NAMALWA (cell line): ENCODE data around the gene USHBP1.
"Not testable (repeated sequence)": the region's sequence is repeated elsewhere in the genome, so short reads cannot be mapped to it uniquely, and the experiment has no call there.

Experiments used
- DNase-seq: peaks from one replicate; pipeline ENCODE4 v3.0.0-alpha.2; 2015; ENCODE audit warnings: low spot score

Gene USHBP1

GRCh38 chr19:17294051-17294891 lies 29.7 kb upstream of the USHBP1 start:
- peak; percentile 80 for DNase-seq

- DNase-seq = no peak
Measured at GRCh38 chr19:17293605-17294004, 29.1 kb upstream of the USHBP1 start.

GRCh38 chr19:17292301-17293074 lies 27.9 kb upstream of the USHBP1 start:
- peak; percentile 95 for DNase-seq

GRCh38 chr19:17289489-17289888 lies 24.9 kb upstream of the USHBP1 start:
- DNase-seq = peak; percentile 78

- DNase-seq = no peak
Measured at GRCh38 chr19:17286752-17287151, 22.2 kb upstream of the USHBP1 start.

GRCh38 chr19:17286263-17286662 lies 21.7 kb upstream of the USHBP1 start:
- DNase-seq = no peak

- no peak for DNase-seq
Measured at GRCh38 chr19:17285415-17286135, 21.0 kb upstream of the USHBP1 start.

- no peak for DNase-seq
Measured at GRCh38 chr19:17283504-17283996, 19.0 kb upstream of the USHBP1 start.

- peak; percentile 93 for DNase-seq
Measured at GRCh38 chr19:17282488-17283125, 18.1 kb upstream of the USHBP1 start.

- peak; percentile 90 for DNase-seq
Measured at GRCh38 chr19:17281391-17282304, 17.1 kb upstream of the USHBP1 start, which contains the start of gene ANKLE1. ANKLE1 (plus strand) TSS chr19:17281901; CDS start chr19:17281921, 20 bp downstream.

GRCh38 chr19:17279436-17279835 lies 14.9 kb upstream of the USHBP1 start:
- DNase-seq = no peak

GRCh38 chr19:17275441-17276175 lies 11.1 kb upstream of the USHBP1 start:
- no peak for DNase-seq

- not testable (repeated sequence) for DNase-seq
Measured at GRCh38 chr19:17274892-17275291, 10.3 kb upstream of the USHBP1 start.

- no peak for DNase-seq
Measured at GRCh38 chr19:17268754-17269153, 4.2 kb upstream of the USHBP1 start.

- DNase-seq = peak; percentile 100
Measured at GRCh38 chr19:17266975-17267788, 2.6 kb upstream of the USHBP1 start, which contains the start of gene BABAM1. BABAM1 (plus strand) TSS chr19:17267443; CDS start chr19:17268807, 1,364 bp downstream.

- no peak for DNase-seq
Measured at GRCh38 chr19:17266589-17266974, 2.0 kb upstream of the USHBP1 start.

- no peak for DNase-seq
Measured at GRCh38 chr19:17266026-17266425, 1.5 kb upstream of the USHBP1 start.

GRCh38 chr19:17263712-17264640 lies 569 bp downstream of the USHBP1 start:
- no peak for DNase-seq
